Measurements from ENCODE around the gene ADGRD1.

GRCh38 chr12:131075611-131076010 is 121.9 kb downstream of the ADGRD1 start:
- TF ChIP-seq YY1 (IDR thresholded peaks at IDR 0.05; ENCODE audit: low read depth, low read length) = no peak
- no peak for TF ChIP-seq MAFK (IDR thresholded peaks at IDR 0.05; ENCODE audit: low read depth, low read length)
- TF ChIP-seq HDAC6 (IDR thresholded peaks at IDR 0.05; ENCODE audit: low read depth, low read length) = no peak
- TF ChIP-seq USF2 (IDR thresholded peaks at IDR 0.05; ENCODE audit: low read length) = no peak
- TF ChIP-seq RBBP5 (IDR thresholded peaks at IDR 0.05; ENCODE audit: borderline replicate concordance, low read depth, low read length) = no peak

All from H1 (cell line).